IMR-90 (cell line): ENCODE results near the gene NEURL1. TPM values are rescaled to one million over a fixed set of nuclear protein-coding genes. Genes with fewer than 3 reads are reported as not detected.

Experiments used
- ATAC-seq: fragments of 200-7000 bp; cut with Tn5 transposase; 2 replicates; pipeline ENCODE4 v1.9.1; 2020; ENCODE audit warnings: low read depth, mild to moderate bottlenecking, moderate library complexity
- BruUV-seq: library from RNA; stranded (reverse); fragments of 400-500 nt; replicated peaks from 2 replicates; lab custom pipeline; 2021; lab: Mats Ljungman, UMichigan
- CTCF ChIA-PET: fragments of 300-600 bp; formaldehyde crosslinking; extraction: SDS; loops from one replicate; lab custom pipeline; 2021; ENCODE audit warnings: antibody characterized with exemption; lab: Yijun Ruan, JAX
- POLR2A ChIA-PET: fragments of 300-600 bp; sonication (Branson Sonifier 250); formaldehyde crosslinking; loops from one replicate; lab custom pipeline; 2022; ENCODE audit warnings: antibody characterized with exemption; ENCODE audit not compliant: unreplicated experiment; lab: Charles Lee
- DNase-seq: peaks from one replicate; pipeline ENCODE4 v3.0.0; 2013
- H2AFZ ChIP-seq: replicated peaks from 2 replicates; pipeline ENCODE3; 2013; ENCODE audit warnings: low read length, mild to moderate bottlenecking; ENCODE audit not compliant: poor library complexity
- H2AK5ac ChIP-seq: 2 replicates; pipeline ENCODE4 v1.6.1; 2013; ENCODE audit warnings: low read depth, low read length, inconsistent platforms
- H2AK9ac ChIP-seq: replicated peaks from 2 replicates; pipeline ENCODE3; 2013; ENCODE audit warnings: mild to moderate bottlenecking, low read depth, low read length, moderate library complexity; ENCODE audit not compliant: poor library complexity
- H2BK120ac ChIP-seq: 2 replicates; pipeline ENCODE4 v1.6.1; 2013; ENCODE audit warnings: low read depth, low read length, inconsistent platforms
- H2BK15ac ChIP-seq: 3 replicates; pipeline ENCODE4 v1.6.1; 2013; ENCODE audit warnings: low read depth, low read length, inconsistent platforms
- H2BK20ac ChIP-seq: 2 replicates; pipeline ENCODE4 v1.6.1; 2013; ENCODE audit warnings: low read depth, mild to moderate bottlenecking, inconsistent platforms, low read length, moderate library complexity
- H2BK5ac ChIP-seq: 2 replicates; pipeline ENCODE4 v1.6.1; 2013; ENCODE audit warnings: mild to moderate bottlenecking, low read depth, low read length, inconsistent platforms; ENCODE audit not compliant: poor library complexity, severe bottlenecking
- H3K14ac ChIP-seq: replicated peaks from 2 replicates; pipeline ENCODE4 v1.6.1; 2013; ENCODE audit warnings: low read depth, low read length, inconsistent platforms
- H3K18ac ChIP-seq: 2 replicates; pipeline ENCODE4 v1.6.1; 2013; ENCODE audit warnings: low read depth, low read length, control low read depth
- H3K23ac ChIP-seq: 2 replicates; pipeline ENCODE4 v1.6.1; 2013; ENCODE audit warnings: low read depth, low read length, inconsistent platforms
- H3K27ac ChIP-seq: 2 replicates; pipeline ENCODE4 v1.5.1; 2013; ENCODE audit warnings: mild to moderate bottlenecking, control low read depth, low read length; ENCODE audit not compliant: insufficient read depth
- H3K27me3 ChIP-seq: 2 replicates; pipeline ENCODE4 v1.6.1; 2013; ENCODE audit warnings: low read length; ENCODE audit not compliant: control insufficient read depth, insufficient read depth
- H3K36me3 ChIP-seq: 2 replicates; pipeline ENCODE4 v1.6.1; 2013; ENCODE audit warnings: low read length, mixed read lengths; ENCODE audit not compliant: control insufficient read depth, insufficient read depth
- H3K4ac ChIP-seq: 2 replicates; pipeline ENCODE4 v1.6.1; 2013; ENCODE audit warnings: low read depth, low read length, inconsistent platforms
- H3K4me1 ChIP-seq: 2 replicates; pipeline ENCODE4 v1.6.1; 2013; ENCODE audit warnings: low read length, mixed read lengths; ENCODE audit not compliant: control insufficient read depth, insufficient read depth
- H3K4me2 ChIP-seq: 2 replicates; pipeline ENCODE4 v1.6.1; 2013; ENCODE audit warnings: low read depth, mild to moderate bottlenecking, control low read depth, low read length, moderate library complexity
- H3K4me3 ChIP-seq: 2 replicates; pipeline ENCODE4 v1.5.1; 2013; ENCODE audit warnings: low read depth, mild to moderate bottlenecking, control low read depth, low read length, moderate library complexity; ENCODE audit not compliant: insufficient read depth
- H3K56ac ChIP-seq: 2 replicates; pipeline ENCODE4 v1.6.1; 2013; ENCODE audit warnings: low read length, inconsistent platforms; ENCODE audit not compliant: insufficient read depth; ENCODE audit errors: extremely low read depth
- H3K79me1 ChIP-seq, 2 experiments: 2 replicates each; pipeline ENCODE4 v1.6.1; 2013; ENCODE audit warnings: low read length in 2 of 2, inconsistent platforms in 1 of 2, low read depth in 1 of 2
- H3K9ac ChIP-seq: 2 replicates; pipeline ENCODE4 v1.6.1; 2013; ENCODE audit warnings: low read depth, low read length, control low read depth
- H3K9me1 ChIP-seq: 2 replicates; pipeline ENCODE4 v1.6.1; 2013; ENCODE audit warnings: low read length, inconsistent platforms; ENCODE audit not compliant: insufficient read depth
- H3K9me3 ChIP-seq: 2 replicates; pipeline ENCODE4 v1.6.1; 2013; ENCODE audit warnings: low read length; ENCODE audit not compliant: control insufficient read depth, insufficient read depth
- H4K20me1 ChIP-seq: 2 replicates; pipeline ENCODE4 v1.6.1; 2013; ENCODE audit warnings: low read length, inconsistent platforms; ENCODE audit not compliant: insufficient read depth
- H4K5ac ChIP-seq: 2 replicates; pipeline ENCODE4 v1.6.1; 2013; ENCODE audit warnings: mild to moderate bottlenecking, low read depth, low read length, control low read depth
- H4K8ac ChIP-seq, 2 experiments: 2 replicates each; pipeline ENCODE4 v1.6.1; 2013; ENCODE audit warnings: low read depth in 2 of 2, low read length in 2 of 2, control low read depth in 1 of 2, inconsistent platforms in 1 of 2
- H4K91ac ChIP-seq: 2 replicates; pipeline ENCODE4 v1.6.1; 2013; ENCODE audit warnings: low read depth, low read length, inconsistent platforms; ENCODE audit not compliant: insufficient read depth
- BHLHE40 ChIP-seq: fragments of 150-350 bp; IDR thresholded peaks from 2 replicates; pipeline ENCODE4 v1.6.1; 2016; ENCODE audit warnings: mild to moderate bottlenecking, low read depth, low read length
- CEBPB ChIP-seq: IDR thresholded peaks from 2 replicates; pipeline ENCODE4 v1.6.1; 2012; ENCODE audit warnings: low read depth, low read length, improper control_type of control experiment
- CHD1 ChIP-seq: IDR thresholded peaks from 2 replicates; pipeline ENCODE4 v1.6.1; 2012; ENCODE audit warnings: low read depth, low read length, improper control_type of control experiment
- FOS ChIP-seq: fragments of 150-350 bp; IDR thresholded peaks from 2 replicates; pipeline ENCODE4 v1.6.1; 2016; ENCODE audit warnings: low read depth, low read length
- MAFK ChIP-seq: IDR thresholded peaks from 2 replicates; pipeline ENCODE4 v1.6.1; 2012; ENCODE audit warnings: low read depth, low read length, improper control_type of control experiment
- MAZ ChIP-seq: IDR thresholded peaks from 2 replicates; pipeline ENCODE4 v1.6.1; 2012; ENCODE audit warnings: low read depth, mild to moderate bottlenecking, low read length, improper control_type of control experiment, moderate library complexity, borderline replicate concordance
- MXI1 ChIP-seq: IDR thresholded peaks from 2 replicates; pipeline ENCODE4 v1.6.1; 2012; ENCODE audit warnings: low read depth, mild to moderate bottlenecking, low read length, moderate library complexity, borderline replicate concordance
- NFE2L2 ChIP-seq: fragments of 150-350 bp; IDR thresholded peaks from 2 replicates; pipeline ENCODE4 v1.6.1; 2016; ENCODE audit warnings: low read depth, mild to moderate bottlenecking, low read length
- POLR2A ChIP-seq: IDR thresholded peaks from 2 replicates; pipeline ENCODE4 v1.6.1; 2012; ENCODE audit warnings: mild to moderate bottlenecking, low read depth, low read length
- RAD21 ChIP-seq: IDR thresholded peaks from 2 replicates; pipeline ENCODE4 v1.6.1; 2012; ENCODE audit warnings: low read length, improper control_type of control experiment
- RFX5 ChIP-seq: IDR thresholded peaks from 2 replicates; pipeline ENCODE4 v1.8.0; 2012; ENCODE audit warnings: low read depth, mild to moderate bottlenecking, low read length, moderate library complexity
- WGBS, 2 experiments: methylation state at CpG; one replicate each; pipeline versions ENCODE4 v1.1.5 to v1.1.7; 2013; ENCODE audit warnings: missing lambda C conversion rate in 2 of 2; ENCODE audit not compliant: insufficient read length in 1 of 2; ENCODE audit errors: extremely low coverage in 2 of 2; 5-methylcytosine and 5-hydroxymethylcytosine counted together
- dilution Hi-C: fragments of 300-500 bp; cut with HindIII; formaldehyde crosslinking; loops from one replicate; pipeline ENCODE4 v1.14.3; 2018; ENCODE audit warnings: low sequenced_read_pairs; ENCODE audit not compliant: unreplicated experiment
- in situ Hi-C: fragments of 300-500 bp; cut with MboI; formaldehyde crosslinking; loops from 3 replicates; pipeline ENCODE4 v1.14.3; 2019; ENCODE audit warnings: low sequenced_read_pairs, inconsistent platforms, mixed read lengths
- intact Hi-C: fragments of 100-400 bp; cut with micrococcal nuclease; formaldehyde crosslinking; loops from 2 replicates; pipeline ENCODE4 v1.10.0; 2022
- polyA plus RNA-seq, 3 experiments: library from polyadenylated mRNA; depleted of rRNA; stranded (reverse); fragments of >200 nt; gene quantifications; 2 replicates each; pipeline ENCODE4 v1.2.3, GENCODE V29; 2012; ENCODE audit warnings: low replicate concordance in 1 of 3
- total RNA-seq: library from RNA; depleted of rRNA; stranded (reverse); fragments of >200 nt; gene quantifications from 2 replicates; pipeline ENCODE4 v1.2.3, GENCODE V29; 2012
- TF ChIP-seq, protein P1 (sequence below): conservative IDR thresholded peaks from 2 replicates; pipeline ENCODE4 v1.5.1; 2012; ENCODE audit warnings: mild to moderate bottlenecking, low read depth, low read length, improper control_type of control experiment
- TF ChIP-seq, protein P2 (sequence below): fragments of 150-350 bp; IDR thresholded peaks from 2 replicates; pipeline ENCODE4 v1.6.1; 2017; ENCODE audit warnings: mild to moderate bottlenecking, antibody characterized with exemption, low read length, low read depth
- TF ChIP-seq, protein P3 (sequence below): fragments of 150-350 bp; IDR thresholded peaks from 2 replicates; pipeline ENCODE4 v1.6.1; 2016; ENCODE audit warnings: low read depth, mild to moderate bottlenecking, low read length, moderate library complexity, borderline replicate concordance

NEURL1 gene
- total and polyA plus RNA-seq, 2 of the 4 experiments (the other 2 are of a cell fraction) = 0.36 to 0.82 TPM

DNA sequence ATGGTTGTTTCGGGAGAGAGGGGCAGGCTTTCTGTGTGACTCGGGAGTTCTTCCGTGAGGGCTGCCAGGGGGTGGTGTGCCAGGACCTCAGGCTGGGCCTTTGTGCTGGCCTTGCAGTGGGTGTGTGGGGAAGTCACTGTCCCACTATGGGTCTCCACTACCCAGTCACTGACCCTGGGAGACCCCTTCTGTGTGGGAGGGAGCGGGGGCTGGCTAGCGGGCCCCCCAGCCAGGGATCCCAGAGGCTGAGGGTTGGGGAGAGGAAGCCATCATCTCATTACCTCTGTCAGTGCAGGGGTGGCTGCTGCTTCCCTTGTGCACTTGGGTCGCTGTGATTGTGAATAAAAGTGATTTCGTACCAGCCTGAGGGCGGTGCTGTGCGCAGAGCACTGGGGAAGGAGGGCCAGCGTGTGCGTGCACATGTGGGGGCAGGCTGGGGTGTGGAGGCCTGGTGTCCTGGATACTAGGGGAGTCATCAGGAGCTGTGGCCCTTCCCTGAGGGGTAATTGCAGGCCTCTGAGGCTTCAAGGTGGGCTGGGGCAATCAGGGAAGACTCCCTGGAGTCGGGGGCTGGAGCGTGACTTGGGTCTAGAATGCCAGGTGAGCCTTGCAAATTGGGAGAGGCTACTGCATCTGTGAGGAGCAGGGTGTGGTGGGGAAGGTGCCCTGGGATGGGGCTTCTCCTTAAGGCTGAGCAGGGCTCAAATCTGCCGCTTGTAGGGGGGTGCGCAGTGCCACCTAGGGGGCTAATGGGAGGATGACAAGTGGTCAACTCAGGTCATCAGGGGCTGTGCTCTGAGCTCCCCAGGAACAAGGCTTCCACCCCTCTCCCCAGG, 98.9 kb downstream of the NEURL1 start:
- dilution Hi-C loops (no loop called here), intact Hi-C loops (loop anchor here (5.0 kb wide), 1 partner anchor 175 kb away; no protein-coding TSS in a partner anchor), in situ Hi-C loops (loop anchor here (10.0 kb wide), 1 partner anchor 262 kb away; the partner anchor contains the start of gene SH3PXD2A)
- no peak overlapping the region for H2BK5ac ChIP-seq
- H2BK20ac ChIP-seq = no peak overlapping the region
- WGBS, 2 experiments = 54% methylated on average over 3 of the region's 15 CpGs; no CpG with 5 or more reads in 1 of the 2 experiments
- no peak overlapping the region for H2BK15ac ChIP-seq
- H3K79me1 ChIP-seq = 0 out of 4 replicates have a peak, but pooled peaks cover 0 to 1% of the 10 kb centered on the region in 2 experiments
- no peak overlapping the region for H3K23ac ChIP-seq
- no TSS peak for BruUV-seq
- no peak overlapping the region for H3K18ac ChIP-seq
- no peak overlapping the region for H2AK5ac ChIP-seq
- no peak overlapping the region for H3K4me2 ChIP-seq
- H3K4me3 ChIP-seq = no peak overlapping the region
- H2BK120ac ChIP-seq = no peak overlapping the region
- H4K5ac ChIP-seq = no peak overlapping the region
- H3K9me3 ChIP-seq = no peaks in the 10 kb centered on the region
- ChIA-PET POLR2A (no interaction called here), CTCF (interaction anchor here (0.6 to 1.6 kb wide), 3 partner anchors 94 to 517 kb away, joined by 3 to 7 read pairs (median 4); no protein-coding TSS in a partner anchor)
- peaks cover 21% of the 10 kb centered on the region for H4K20me1 ChIP-seq
- no peaks in the 10 kb centered on the region; the same call in 1 of the 2 replicates for H3K4me1 ChIP-seq
- no peak overlapping the region for H4K91ac ChIP-seq
- DNase-seq (peak; percentile 38), ATAC-seq (peak; percentile 79)
- H3K27me3 ChIP-seq = no peaks in the 10 kb centered on the region; the same call in 1 of the 2 replicates
- H3K14ac ChIP-seq = no peak overlapping the region
- no peak overlapping the region for H3K4ac ChIP-seq
- H3K27ac ChIP-seq = no peak overlapping the region
- H2AK9ac ChIP-seq = peak overlapping the region; percentile 73
- peak overlapping the region; percentile 65 for H2AFZ ChIP-seq
- peaks cover 3% of the 10 kb centered on the region; the same call in 1 of the 2 replicates for H3K9me1 ChIP-seq
- no peak overlapping the region for H3K9ac ChIP-seq
- 0 out of 2 replicates have a peak, but pooled peaks cover 2% of the 10 kb centered on the region for H3K36me3 ChIP-seq
- H3K56ac ChIP-seq = no peak overlapping the region
- H4K8ac ChIP-seq = no peak overlapping the region
- TF ChIP-seq, protein P1, sequence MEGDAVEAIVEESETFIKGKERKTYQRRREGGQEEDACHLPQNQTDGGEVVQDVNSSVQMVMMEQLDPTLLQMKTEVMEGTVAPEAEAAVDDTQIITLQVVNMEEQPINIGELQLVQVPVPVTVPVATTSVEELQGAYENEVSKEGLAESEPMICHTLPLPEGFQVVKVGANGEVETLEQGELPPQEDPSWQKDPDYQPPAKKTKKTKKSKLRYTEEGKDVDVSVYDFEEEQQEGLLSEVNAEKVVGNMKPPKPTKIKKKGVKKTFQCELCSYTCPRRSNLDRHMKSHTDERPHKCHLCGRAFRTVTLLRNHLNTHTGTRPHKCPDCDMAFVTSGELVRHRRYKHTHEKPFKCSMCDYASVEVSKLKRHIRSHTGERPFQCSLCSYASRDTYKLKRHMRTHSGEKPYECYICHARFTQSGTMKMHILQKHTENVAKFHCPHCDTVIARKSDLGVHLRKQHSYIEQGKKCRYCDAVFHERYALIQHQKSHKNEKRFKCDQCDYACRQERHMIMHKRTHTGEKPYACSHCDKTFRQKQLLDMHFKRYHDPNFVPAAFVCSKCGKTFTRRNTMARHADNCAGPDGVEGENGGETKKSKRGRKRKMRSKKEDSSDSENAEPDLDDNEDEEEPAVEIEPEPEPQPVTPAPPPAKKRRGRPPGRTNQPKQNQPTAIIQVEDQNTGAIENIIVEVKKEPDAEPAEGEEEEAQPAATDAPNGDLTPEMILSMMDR = peak; percentile 63
- TF ChIP-seq MAFK (no peak), FOS (no peak), CHD1 (no peak), BHLHE40 (no peak), RFX5 (no peak), CEBPB (no peak), NFE2L2 (no peak), RAD21 (peak; percentile 61), MXI1 (no peak), POLR2A (no peak), MAZ (no peak)
- TF ChIP-seq, protein P2, sequence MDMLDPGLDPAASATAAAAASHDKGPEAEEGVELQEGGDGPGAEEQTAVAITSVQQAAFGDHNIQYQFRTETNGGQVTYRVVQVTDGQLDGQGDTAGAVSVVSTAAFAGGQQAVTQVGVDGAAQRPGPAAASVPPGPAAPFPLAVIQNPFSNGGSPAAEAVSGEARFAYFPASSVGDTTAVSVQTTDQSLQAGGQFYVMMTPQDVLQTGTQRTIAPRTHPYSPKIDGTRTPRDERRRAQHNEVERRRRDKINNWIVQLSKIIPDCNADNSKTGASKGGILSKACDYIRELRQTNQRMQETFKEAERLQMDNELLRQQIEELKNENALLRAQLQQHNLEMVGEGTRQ = no peak
- TF ChIP-seq, protein P3, sequence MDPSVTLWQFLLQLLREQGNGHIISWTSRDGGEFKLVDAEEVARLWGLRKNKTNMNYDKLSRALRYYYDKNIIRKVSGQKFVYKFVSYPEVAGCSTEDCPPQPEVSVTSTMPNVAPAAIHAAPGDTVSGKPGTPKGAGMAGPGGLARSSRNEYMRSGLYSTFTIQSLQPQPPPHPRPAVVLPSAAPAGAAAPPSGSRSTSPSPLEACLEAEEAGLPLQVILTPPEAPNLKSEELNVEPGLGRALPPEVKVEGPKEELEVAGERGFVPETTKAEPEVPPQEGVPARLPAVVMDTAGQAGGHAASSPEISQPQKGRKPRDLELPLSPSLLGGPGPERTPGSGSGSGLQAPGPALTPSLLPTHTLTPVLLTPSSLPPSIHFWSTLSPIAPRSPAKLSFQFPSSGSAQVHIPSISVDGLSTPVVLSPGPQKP = no peak
